H1 (cell line): Measurements from ENCODE around the gene DENND2A. TPM values are rescaled to one million over a fixed set of nuclear protein-coding genes. Genes with fewer than 3 reads are reported as not detected.

Experiments
- CTCF ChIA-PET: fragments of 300-600 bp; sonication (Branson Sonifier 250); formaldehyde crosslinking; loops from one replicate; lab custom pipeline; 2021; ENCODE audit not compliant: partially characterized antibody; lab: Charles Lee
- POLR2A ChIA-PET: fragments of 300-600 bp; sonication (Branson Sonifier 250); formaldehyde crosslinking; loops from one replicate; lab custom pipeline; 2021; ENCODE audit warnings: inconsistent platforms; ENCODE audit not compliant: partially characterized antibody; lab: Charles Lee
- DNase-seq, 2 experiments: peaks; one replicate each; pipeline versions ENCODE4 v3.0.0 to v3.0.0-alpha.2; 2010 to 2022; ENCODE audit warnings: low spot score in 2 of 2, low read depth in 1 of 2, mixed read lengths in 1 of 2
- FAIRE-seq: peaks from 2 replicates; lab custom pipeline; 2011; peaks lifted over from hg19 to GRCh38; lab: Jason Lieb, UNC
- H2AFZ ChIP-seq: 2 replicates; pipeline ENCODE4 v1.8.1; 2012; ENCODE audit warnings: low read length, inconsistent platforms
- H2AK5ac ChIP-seq: 2 replicates; pipeline ENCODE4 v1.6.1; 2013; ENCODE audit warnings: low read depth, low read length
- H2BK120ac ChIP-seq: replicated peaks from 2 replicates; pipeline ENCODE3; 2013; ENCODE audit warnings: low read depth, low read length, inconsistent platforms
- H2BK12ac ChIP-seq: 2 replicates; pipeline ENCODE4 v1.6.1; 2013; ENCODE audit warnings: low read depth, low read length
- H2BK15ac ChIP-seq: 2 replicates; pipeline ENCODE4 v1.6.1; 2013; ENCODE audit warnings: low read length
- H2BK20ac ChIP-seq: 2 replicates; pipeline ENCODE4 v1.6.1; 2013; ENCODE audit warnings: low read length
- H2BK5ac ChIP-seq: 2 replicates; pipeline ENCODE4 v1.6.1; 2013; ENCODE audit warnings: low read depth, low read length
- H3K14ac ChIP-seq: 2 replicates; pipeline ENCODE4 v1.6.1; 2013; ENCODE audit warnings: inconsistent platforms; ENCODE audit not compliant: insufficient read length
- H3K18ac ChIP-seq: 2 replicates; pipeline ENCODE4 v1.6.1; 2013; ENCODE audit warnings: low read length; ENCODE audit errors: extremely low read depth
- H3K23ac ChIP-seq: 2 replicates; pipeline ENCODE4 v1.6.1; 2013; ENCODE audit warnings: inconsistent platforms; ENCODE audit not compliant: insufficient read length
- H3K23me2 ChIP-seq: 2 replicates; pipeline ENCODE4 v1.6.1; 2013; ENCODE audit warnings: low read depth, low read length
- H3K27ac ChIP-seq: 2 replicates; pipeline ENCODE4 v1.6.1; 2011; ENCODE audit warnings: low read depth, low read length, inconsistent platforms
- H3K27me3 ChIP-seq, 4 experiments: replicated peaks in 1 of 4; 1 replicate in 1 of 4; 2 replicates in 3 of 4; pipeline versions ENCODE4 v1.6.1 to v1.8.1; 2011 to 2013; ENCODE audit warnings: low read length in 3 of 4, mild to moderate bottlenecking in 3 of 4, inconsistent platforms in 2 of 4, mixed read lengths in 2 of 4, moderate library complexity in 1 of 4; ENCODE audit not compliant: control insufficient read depth in 3 of 4, insufficient read depth in 3 of 4; ENCODE audit errors: extremely low read depth in 1 of 4
- H3K36me3 ChIP-seq, 4 experiments: 2 replicates each; pipeline versions ENCODE4 v1.6.1 to v1.8.1; 2011 to 2013; ENCODE audit warnings: mild to moderate bottlenecking in 4 of 4, low read length in 3 of 4, moderate library complexity in 2 of 4, control low read depth in 1 of 4, inconsistent platforms in 1 of 4; ENCODE audit not compliant: insufficient read depth in 4 of 4, control insufficient read depth in 2 of 4
- H3K4ac ChIP-seq: replicated peaks from 2 replicates; pipeline ENCODE3; 2013; ENCODE audit warnings: low read length, low read depth, mixed read lengths, inconsistent platforms; ENCODE audit not compliant: insufficient read length
- H3K4me1 ChIP-seq, 4 experiments: replicated peaks in 1 of 4; 1 replicate in 1 of 4; 2 replicates in 3 of 4; pipeline versions ENCODE4 v1.6.1 to v1.8.1; 2011 to 2013; ENCODE audit warnings: low read length in 3 of 4, inconsistent platforms in 2 of 4, mixed read lengths in 1 of 4; ENCODE audit not compliant: insufficient read depth in 4 of 4, control insufficient read depth in 3 of 4
- H3K4me2 ChIP-seq, 2 experiments: 2 replicates each; pipeline versions ENCODE4 v1.6.1 to v1.8.1; 2011 to 2013; ENCODE audit warnings: low read depth in 2 of 2, low read length in 2 of 2, control low read depth in 1 of 2, inconsistent platforms in 1 of 2, mild to moderate bottlenecking in 1 of 2; ENCODE audit not compliant: insufficient read depth in 1 of 2
- H3K4me3 ChIP-seq, 4 experiments: fragments of 200-600, 300-600 bp in 1 of 4; sonication (generic), shearing (Covaris generic), sonication (Bioruptor Twin) in 1 of 4; 2 replicates each; pipeline versions ENCODE4 v1.5.1 to v1.8.1; 2011 to 2016; ENCODE audit warnings: low read length in 4 of 4, low read depth in 3 of 4, control low read depth in 2 of 4, inconsistent platforms in 2 of 4, mild to moderate bottlenecking in 2 of 4, mixed read lengths in 1 of 4, moderate library complexity in 1 of 4; ENCODE audit not compliant: insufficient read depth in 2 of 4; ENCODE audit errors: extremely low read depth in 1 of 4
- H3K56ac ChIP-seq: replicated peaks from 2 replicates; pipeline ENCODE3; 2013; ENCODE audit warnings: low read depth, mild to moderate bottlenecking, mixed read lengths, low read length, inconsistent platforms; ENCODE audit not compliant: insufficient read length
- H3K79me1 ChIP-seq: 2 replicates; pipeline ENCODE4 v1.6.1; 2013; ENCODE audit warnings: low read depth, low read length, control low read depth
- H3K79me2 ChIP-seq, 2 experiments: 2 replicates each; pipeline versions ENCODE4 v1.6.1 to v1.8.1; 2012 to 2013; ENCODE audit warnings: low read length in 2 of 2, mild to moderate bottlenecking in 2 of 2, inconsistent platforms in 1 of 2; ENCODE audit not compliant: insufficient read depth in 2 of 2, control insufficient read depth in 1 of 2
- H3K9ac ChIP-seq, 4 experiments: replicated peaks in 1 of 4; 1 replicate in 1 of 4; 2 replicates in 3 of 4; pipeline versions ENCODE4 v1.6.1 to v1.8.1; 2011 to 2013; ENCODE audit warnings: low read depth in 3 of 4, low read length in 3 of 4, control low read depth in 2 of 4, mild to moderate bottlenecking in 2 of 4, moderate library complexity in 2 of 4, inconsistent platforms in 1 of 4; ENCODE audit errors: extremely low read depth in 1 of 4
- H3K9me3 ChIP-seq, 2 experiments: 2 replicates each; pipeline versions ENCODE4 v1.6.1 to v1.8.1; 2012 to 2013; ENCODE audit warnings: mild to moderate bottlenecking in 2 of 2, moderate library complexity in 2 of 2, control low read depth in 1 of 2, inconsistent platforms in 1 of 2, low read depth in 1 of 2, low read length in 1 of 2, mixed read lengths in 1 of 2; ENCODE audit not compliant: insufficient read depth in 2 of 2
- H4K20me1 ChIP-seq, 2 experiments: replicated peaks in 1 of 2; 2 replicates each; pipeline versions ENCODE3 to v1.8.1; 2011 to 2013; ENCODE audit warnings: inconsistent platforms in 2 of 2, low read length in 2 of 2, mild to moderate bottlenecking in 1 of 2; ENCODE audit not compliant: insufficient read depth in 2 of 2, control insufficient read depth in 1 of 2
- H4K5ac ChIP-seq: 2 replicates; pipeline ENCODE4 v1.6.1; 2013; ENCODE audit warnings: low read length, low read depth, mixed read lengths, inconsistent platforms; ENCODE audit not compliant: insufficient read length
- H4K8ac ChIP-seq: 2 replicates; pipeline ENCODE4 v1.8.0; 2013; ENCODE audit warnings: mild to moderate bottlenecking, moderate library complexity, low read length, inconsistent platforms; ENCODE audit not compliant: insufficient read depth; ENCODE audit errors: extremely low read depth
- H4K91ac ChIP-seq: replicated peaks from 2 replicates; pipeline ENCODE3; 2013; ENCODE audit warnings: low read length, mixed read lengths, inconsistent platforms; ENCODE audit not compliant: insufficient read length
- BRCA1 ChIP-seq: IDR thresholded peaks from 2 replicates; pipeline ENCODE4 v1.6.1; 2012; ENCODE audit warnings: low read depth, low read length, improper control_type of control experiment
- GABPA ChIP-seq: IDR thresholded peaks from 2 replicates; pipeline ENCODE4 v1.6.1; 2011; ENCODE audit warnings: mild to moderate bottlenecking, low read length, moderate library complexity, borderline replicate concordance; ENCODE audit not compliant: insufficient read depth
- KDM1A ChIP-seq: fragments of 200-600, 300-600 bp; sonication (generic); IDR thresholded peaks from 2 replicates; pipeline ENCODE4 v1.7.1; 2016; ENCODE audit warnings: mild to moderate bottlenecking, low read length, borderline replicate concordance
- RAD21 ChIP-seq, 2 experiments: IDR thresholded peaks in 1 of 2; conservative IDR thresholded peaks in 1 of 2; 2 replicates each; pipeline ENCODE4 v1.6.1; 2011; ENCODE audit warnings: low read depth in 2 of 2, low read length in 2 of 2, improper control_type of control experiment in 1 of 2, inconsistent platforms in 1 of 2, mild to moderate bottlenecking in 1 of 2, moderate library complexity in 1 of 2
- RXRA ChIP-seq: IDR thresholded peaks from 2 replicates; pipeline ENCODE4 v1.6.1; 2011; ENCODE audit warnings: low read depth, mild to moderate bottlenecking, low read length, moderate library complexity; ENCODE audit not compliant: insufficient read depth
- TAF1 ChIP-seq: IDR thresholded peaks from 2 replicates; pipeline ENCODE4 v1.6.1; 2011; ENCODE audit warnings: mild to moderate bottlenecking, low read depth, low read length
- WGBS, 2 experiments: shearing (Covaris generic) in 1 of 2; methylation state at CpG; one replicate each; pipeline versions ENCODE4 v1.1.6 to v1.1.7; 2013 to 2015; ENCODE audit warnings: low lambda C conversion rate in 2 of 2, mixed read lengths in 2 of 2, inconsistent platforms in 1 of 2, low coverage in 1 of 2, missing lambda C conversion rate in 1 of 2; ENCODE audit not compliant: insufficient replicate concordance in 2 of 2, insufficient coverage in 1 of 2, insufficient read length in 1 of 2; ENCODE audit errors: extremely low coverage in 1 of 2, missing lambda C conversion rate in 1 of 2; 5-methylcytosine and 5-hydroxymethylcytosine counted together
- polyA plus RNA-seq, 7 experiments: library from polyadenylated mRNA; depleted of rRNA in 3 of 7; stranded (reverse) in 5 of 7; unstranded in 2 of 7; fragments of >200 nt in 5 of 7; fragments of 200-250 nt in 2 of 7; gene quantifications; 1 replicate in 5 of 7; 2 replicates in 1 of 7; 4 replicates in 1 of 7; pipeline versions ENCODE4 v1.2.1 to v1.2.3, GENCODE V29; 2011 to 2013; ENCODE audit warnings: missing spikeins in 2 of 7, mixed read lengths in 2 of 7
- total RNA-seq: library from RNA; stranded (reverse); fragmentation: NEBNext Ultra II Directional; extraction: Animal tissue kit (Norgen Biotek cat#: 25700); gene quantifications from 2 replicates; pipeline ENCODE4 v1.2.1, GENCODE V29; 2021

DENND2A gene
- total and polyA plus RNA-seq, 2 of the 8 experiments (the other 6 are each of a cell fraction or from before 2014, with no cell fraction given): 5.0 to 13.0 TPM

GRCh38 chr7:140631021-140631420, 9.6 kb downstream of the DENND2A start:
- H3K4me3 ChIP-seq: no peak overlapping the region
- no peaks in the 10 kb centered on the region for H4K20me1 ChIP-seq
- no peak overlapping the region for H2BK120ac ChIP-seq
- H3K79me2 ChIP-seq: no peaks in the 10 kb centered on the region; a peak in 1 of 4 replicates
- H2AK5ac ChIP-seq: no peak overlapping the region
- H3K36me3 ChIP-seq: no peaks in the 10 kb centered on the region
- FAIRE-seq: no peak
- H3K4me1 ChIP-seq: peaks cover 9 to 12% (median 11%) of the 10 kb centered on the region in 4 experiments
- no peak overlapping the region for H3K27ac ChIP-seq
- H3K9me3 ChIP-seq: no peaks in the 10 kb centered on the region
- POLR2A ChIA-PET: no interaction called here
- H3K56ac ChIP-seq: no peak overlapping the region
- no peak overlapping the region for H2BK5ac ChIP-seq
- H2BK15ac ChIP-seq: no peak overlapping the region
- no peak overlapping the region for H4K8ac ChIP-seq
- H3K4me2 ChIP-seq: no peak overlapping the region
- no peak overlapping the region for H3K9ac ChIP-seq
- no peak overlapping the region for H4K5ac ChIP-seq
- H3K79me1 ChIP-seq: no peaks in the 10 kb centered on the region
- no peak overlapping the region for H3K14ac ChIP-seq
- CTCF ChIA-PET: interaction anchor here (1.0 to 2.2 kb wide), 3 partner anchors 11 to 17 kb away, joined by 3 to 11 read pairs (median 6); no protein-coding TSS in a partner anchor
- WGBS, 2 experiments: 83% methylated on average over 6 of the region's 6 CpGs; no CpG with 5 or more reads in 1 of the 2 experiments
- DNase-seq: no peak
- H4K91ac ChIP-seq: no peak overlapping the region
- no peak for TF ChIP-seq RXRA
- no peak for TF ChIP-seq BRCA1
- no peak for TF ChIP-seq TAF1
- TF ChIP-seq GABPA: no peak
- no peak for TF ChIP-seq KDM1A
- no peak for TF ChIP-seq RAD21 (IDR thresholded peaks at IDR 0.05 in 1 of 2, conservative IDR thresholded peaks at IDR 0.05 in 1 of 2; ENCODE audit: low read depth in 2 of 2, low read length in 2 of 2)
- no peak overlapping the region for H3K18ac ChIP-seq
- H3K23ac ChIP-seq: no peak overlapping the region
- no peak overlapping the region for H3K4ac ChIP-seq
- H3K23me2 ChIP-seq: peaks cover 2% of the 10 kb centered on the region; the same call in 1 of the 2 replicates
- H2BK20ac ChIP-seq: no peak overlapping the region
- no peaks in the 10 kb centered on the region for H3K27me3 ChIP-seq
- no peak overlapping the region for H2AFZ ChIP-seq
- H2BK12ac ChIP-seq: no peak overlapping the region
